B cell (primary cell): ENCODE data around the gene SLC25A20. TPM values are rescaled to one million over a fixed set of nuclear protein-coding genes. Genes with fewer than 3 reads are reported as not detected.

Experiments
- ATAC-seq: fragments of 200-7000 bp; cut with Tn5 transposase; one replicate; pipeline ENCODE4 v1.10.0; 2021; ENCODE audit warnings: low read depth, mild to moderate bottlenecking, moderate number of reproducible peaks, moderate library complexity
- CTCF ChIA-PET: fragments of 350-600 bp; sonication (Branson Sonifier 250); formaldehyde crosslinking; loops from one replicate; lab custom pipeline; 2021; ENCODE audit warnings: antibody characterized with exemption, inconsistent platforms; lab: Charles Lee
- POLR2A ChIA-PET: fragments of 350-600 bp; sonication (Branson Sonifier 250); formaldehyde crosslinking; loops from one replicate; lab custom pipeline; 2021; ENCODE audit warnings: antibody characterized with exemption; lab: Charles Lee
- DNase-seq: peaks from one replicate; pipeline ENCODE4 v3.0.0; 2013
- H2AFZ ChIP-seq: 2 replicates; pipeline ENCODE4 v1.6.1; 2012; ENCODE audit warnings: mild to moderate bottlenecking, low read depth, low read length; ENCODE audit not compliant: insufficient read depth, poor library complexity, severe bottlenecking
- H3K27ac ChIP-seq, 2 donors: 1 replicate in 1 of 2; 2 replicates in 1 of 2; pipeline ENCODE4 v1.5.1; 2012 to 2013; ENCODE audit warnings: low read length in 2 of 2, mild to moderate bottlenecking in 2 of 2, moderate library complexity in 1 of 2
- H3K27me3 ChIP-seq, 4 experiments: fragments of 200-600 bp in 1 of 4; sonication (generic) in 1 of 4; replicated peaks in 1 of 4; 1 replicate in 2 of 4; 2 replicates in 2 of 4; pipeline versions ENCODE4 v1.6.1 to v1.7.0; 2013 to 2016; ENCODE audit warnings: low read length in 3 of 4, mild to moderate bottlenecking in 2 of 4, mixed read lengths in 1 of 4, moderate library complexity in 1 of 4; ENCODE audit not compliant: insufficient read depth in 4 of 4, control insufficient read depth in 3 of 4; ENCODE audit errors: control extremely low read depth in 1 of 4
- H3K36me3 ChIP-seq, 2 experiments: replicated peaks in 1 of 2; 1 replicate in 1 of 2; 2 replicates in 1 of 2; pipeline versions ENCODE4 v1.6.1 to v1.7.1; 2013; ENCODE audit warnings: low read length in 1 of 2; ENCODE audit not compliant: insufficient read depth in 2 of 2, control insufficient read depth in 1 of 2; ENCODE audit errors: control extremely low read depth in 1 of 2, extremely low read depth in 1 of 2
- H3K4me1 ChIP-seq, 2 donors: fragments of 200-600 bp in 1 of 2; sonication (generic) in 1 of 2; 1 replicate in 1 of 2; 2 replicates in 1 of 2; pipeline versions ENCODE4 v1.5.1 to v1.6.1; 2013 to 2017; ENCODE audit warnings: low read length in 2 of 2; ENCODE audit not compliant: control insufficient read depth in 2 of 2, insufficient read depth in 2 of 2
- H3K4me2 ChIP-seq: replicated peaks from 2 replicates; pipeline ENCODE3; 2012; ENCODE audit warnings: mild to moderate bottlenecking, low read depth, low read length; ENCODE audit not compliant: poor library complexity, severe bottlenecking
- H3K4me3 ChIP-seq, 5 experiments: fragments of 200-600 bp in 1 of 5; sonication (generic) in 1 of 5; 1 replicate in 3 of 5; 2 replicates in 2 of 5; pipeline versions ENCODE4 v1.5.1 to v1.7.0; 2011 to 2016; ENCODE audit warnings: low read length in 4 of 5, mild to moderate bottlenecking in 4 of 5, low read depth in 2 of 5, control low read depth in 1 of 5, moderate library complexity in 1 of 5; ENCODE audit not compliant: insufficient read depth in 1 of 5; ENCODE audit errors: control extremely low read depth in 1 of 5, extremely low read depth in 1 of 5
- H3K79me2 ChIP-seq: fragments of 200-600 bp; sonication (generic); one replicate; pipeline ENCODE4 v1.6.0; 2016; ENCODE audit warnings: low read length; ENCODE audit not compliant: control insufficient read depth, insufficient read depth
- H3K9ac ChIP-seq: fragments of 200-600 bp; sonication (generic); 2 replicates; pipeline ENCODE4 v1.6.1; 2017; ENCODE audit warnings: mild to moderate bottlenecking, low read length, moderate library complexity
- H3K9me3 ChIP-seq, 3 donors: one replicate each; pipeline versions ENCODE4 v1.6.1 to v1.7.1; 2013; ENCODE audit warnings: low read length in 2 of 3; ENCODE audit not compliant: control insufficient read depth in 2 of 3, insufficient read depth in 1 of 3; ENCODE audit errors: control extremely low read depth in 1 of 3
- H4K20me1 ChIP-seq: 2 replicates; pipeline ENCODE4 v1.6.0; 2012; ENCODE audit warnings: mild to moderate bottlenecking, low read length; ENCODE audit not compliant: insufficient read depth, control insufficient read depth, poor library complexity, severe bottlenecking
- H3K27ac Mint-ChIP-seq: one replicate; pipeline ENCODE4 v1.8.0; 2021; ENCODE audit warnings: mixed read lengths
- H3K27me3 Mint-ChIP-seq: one replicate; pipeline ENCODE4 v1.8.0; 2021; ENCODE audit warnings: mixed read lengths
- H3K4me1 Mint-ChIP-seq: one replicate; pipeline ENCODE4 v1.8.0; 2021; ENCODE audit warnings: mixed read lengths
- H3K4me3 Mint-ChIP-seq: one replicate; pipeline ENCODE4 v1.8.0; 2021; ENCODE audit warnings: mixed read lengths
- H3K9me3 Mint-ChIP-seq: one replicate; pipeline ENCODE4 v1.8.0; 2022; ENCODE audit warnings: mixed read lengths; ENCODE audit not compliant: insufficient read depth
- CTCF ChIP-seq: fragments of 200-600 bp; IDR thresholded peaks from one replicate; pipeline ENCODE4 v1.8.0; 2022; ENCODE audit warnings: antibody characterized with exemption, mild to moderate bottlenecking
- EZH2 ChIP-seq: IDR thresholded peaks from 2 replicates; pipeline ENCODE4 v1.6.1; 2012; ENCODE audit warnings: borderline replicate concordance, low read depth, mild to moderate bottlenecking, moderate library complexity, low read length; ENCODE audit not compliant: insufficient read depth, poor library complexity, severe bottlenecking
- WGBS: methylation state at CpG from one replicate; pipeline ENCODE4 v1.1.5; 2013; ENCODE audit warnings: missing lambda C conversion rate; ENCODE audit not compliant: insufficient coverage; 5-methylcytosine and 5-hydroxymethylcytosine counted together
- intact Hi-C: fragments of 100-400 bp; cut with micrococcal nuclease; formaldehyde crosslinking; loops from one replicate; pipeline ENCODE4 v1.10.0; 2022
- polyA plus RNA-seq: library from polyadenylated mRNA; depleted of rRNA; stranded (reverse); fragments of >200 nt; gene quantifications from 2 replicates; pipeline ENCODE4 v1.2.3, GENCODE V29; 2012
- total RNA-seq, 2 donors: library from RNA; stranded (reverse); fragments of 120-200 nt in 1 of 2; gene quantifications; 1 replicate in 1 of 2; 2 replicates in 1 of 2; pipeline versions ENCODE4 v1.2.3 to v1.2.4, GENCODE V29; 2013 to 2022

SLC25A20 gene
- total and polyA plus RNA-seq, 2 donors (not counting 1 experiment from before 2014, with no cell fraction given) = 12.2 to 19.9 TPM

GRCh38 chr3:48851407-48851806 lies 47.3 kb downstream of the SLC25A20 start:
- no peaks in the 10 kb centered on the region for H4K20me1 ChIP-seq
- ATAC-seq (no peak), DNase-seq (no peak)
- no peak overlapping the region for H2AFZ ChIP-seq
- TF ChIP-seq EZH2 (no peak), CTCF (no peak)
- H3K4me3 ChIP-seq = no peak overlapping the region
- H3K36me3 ChIP-seq = peaks cover 0 to 2% of the 10 kb centered on the region in 2 experiments
- H3K4me2 ChIP-seq = no peak overlapping the region
- Mint-ChIP-seq H3K4me3 (no peak overlapping the region), H3K4me1 (peaks cover 16% of the 10 kb centered on the region), H3K27ac (no peak overlapping the region), H3K9me3 (no peaks in the 10 kb centered on the region), H3K27me3 (no peaks in the 10 kb centered on the region)
- no peaks in the 10 kb centered on the region for H3K27me3 ChIP-seq
- ChIA-PET POLR2A (no interaction called here), CTCF (interaction anchor here (0.9 kb wide), 1 partner anchor 109 kb away, joined by 3 read pairs; no protein-coding TSS in a partner anchor)
- peaks cover 13% of the 10 kb centered on the region for H3K79me2 ChIP-seq
- no peak overlapping the region for H3K9ac ChIP-seq
- H3K9me3 ChIP-seq = no peaks in the 10 kb centered on the region
- peaks cover 12 to 17% of the 10 kb centered on the region in 2 donors for H3K4me1 ChIP-seq
- intact Hi-C loops = no loop called here
- no peak overlapping the region for H3K27ac ChIP-seq
- 100% methylated on average over 1 of the region's 3 CpGs for WGBS

- Histone ChIP-seq H3K36me3 (peaks cover 0 to 2% of the 10 kb centered on the region in 2 experiments), H3K27me3 (no peaks in the 10 kb centered on the region), H2AFZ (peak overlapping the region; percentile 82), H3K79me2 (peaks cover 26% of the 10 kb centered on the region), H4K20me1 (no peaks in the 10 kb centered on the region), H3K4me2 (peak overlapping the region; percentile 89), H3K9me3 (no peaks in the 10 kb centered on the region), H3K4me3 (no peak overlapping the region), H3K27ac (peak overlapping the region in 1 of 2 donors; percentile 89), H3K4me1 (peaks cover 16 to 25% of the 10 kb centered on the region in 2 donors), H3K9ac (no peak overlapping the region)
- WGBS = 97% methylated on average over 5 of the region's 8 CpGs
- H3K4me3 Mint-ChIP-seq = peak overlapping the region; percentile 10
- ChIA-PET CTCF (no interaction called here), POLR2A (interaction anchor here (0.6 kb wide), 1 partner anchor 66 kb away, joined by 6 read pairs; no protein-coding TSS in a partner anchor)
- ATAC-seq (no peak), DNase-seq (no peak)
- TF ChIP-seq CTCF (no peak), EZH2 (no peak)
- peak overlapping the region; percentile 96 for H3K27ac Mint-ChIP-seq
- no peaks in the 10 kb centered on the region for H3K27me3 Mint-ChIP-seq
- H3K9me3 Mint-ChIP-seq = no peaks in the 10 kb centered on the region
- peaks cover 28% of the 10 kb centered on the region for H3K4me1 Mint-ChIP-seq
- intact Hi-C loops = loop anchor here (5.0 to 10.0 kb wide), 2 partner anchors 243 to 626 kb away; partner anchors contain the start of genes DAG1 and QRICH1
Observed at GRCh38 chr3:48848816-48849515, 49.7 kb downstream of the SLC25A20 start.
